Glomerular visceral epithelial cell (primary cell): ENCODE results near the gene GLT1D1.

Experiments
- DNase-seq: peaks from one replicate; pipeline ENCODE4 v3.0.0-alpha.2; 2016; ENCODE audit errors: extremely low spot score

The GLT1D1 gene

GRCh38 chr12:128856035-128856790 lies 2.9 kb downstream of the GLT1D1 start:
- no peak for DNase-seq

- no peak for DNase-seq
Observed at GRCh38 chr12:128856791-128857078, 3.5 kb downstream of the GLT1D1 start.

- DNase-seq = no peak
Observed at GRCh38 chr12:128857133-128857763, 4.0 kb downstream of the GLT1D1 start.

GRCh38 chr12:128859311-128859710 lies 6.0 kb downstream of the GLT1D1 start:
- DNase-seq = no peak

- DNase-seq = no peak
Observed at GRCh38 chr12:128861226-128862016, 8.1 kb downstream of the GLT1D1 start.

GRCh38 chr12:128863957-128864356 lies 10.7 kb downstream of the GLT1D1 start:
- no peak for DNase-seq

GRCh38 chr12:128864516-128865186 lies 11.4 kb downstream of the GLT1D1 start:
- no peak for DNase-seq

- no peak for DNase-seq
Observed at GRCh38 chr12:128867466-128867865, 14.2 kb downstream of the GLT1D1 start.

- DNase-seq = no peak
Observed at GRCh38 chr12:128871516-128871892, 18.2 kb downstream of the GLT1D1 start.

- no peak for DNase-seq
Observed at GRCh38 chr12:128872303-128872702, 19.0 kb downstream of the GLT1D1 start.

- DNase-seq = no peak
Observed at GRCh38 chr12:128876559-128876958, 23.3 kb downstream of the GLT1D1 start.

GRCh38 chr12:128879898-128880764 lies 26.9 kb downstream of the GLT1D1 start:
- no peak for DNase-seq

- no peak for DNase-seq
Observed at GRCh38 chr12:128891856-128892255, 38.6 kb downstream of the GLT1D1 start.

GRCh38 chr12:128903236-128903635 lies 50.0 kb downstream of the GLT1D1 start:
- DNase-seq = no peak

GRCh38 chr12:128905003-128905544 lies 51.8 kb downstream of the GLT1D1 start:
- no peak for DNase-seq

GRCh38 chr12:128906485-128907137 lies 53.3 kb downstream of the GLT1D1 start:
- no peak for DNase-seq

GRCh38 chr12:128908254-128908653 lies 55.0 kb downstream of the GLT1D1 start:
- DNase-seq = no peak

GRCh38 chr12:128909653-128910052 lies 56.4 kb downstream of the GLT1D1 start:
- no peak for DNase-seq

- no peak for DNase-seq
Observed at GRCh38 chr12:128910629-128911028, 57.4 kb downstream of the GLT1D1 start.

GRCh38 chr12:128911861-128912260 lies 58.6 kb downstream of the GLT1D1 start:
- no peak for DNase-seq
